ENCODE data around the gene RTN4R.
"Not testable (repeated sequence)": the region's sequence is repeated elsewhere in the genome, so short reads cannot be mapped to it uniquely, and the experiment has no call there.

The RTN4R gene

DNA sequence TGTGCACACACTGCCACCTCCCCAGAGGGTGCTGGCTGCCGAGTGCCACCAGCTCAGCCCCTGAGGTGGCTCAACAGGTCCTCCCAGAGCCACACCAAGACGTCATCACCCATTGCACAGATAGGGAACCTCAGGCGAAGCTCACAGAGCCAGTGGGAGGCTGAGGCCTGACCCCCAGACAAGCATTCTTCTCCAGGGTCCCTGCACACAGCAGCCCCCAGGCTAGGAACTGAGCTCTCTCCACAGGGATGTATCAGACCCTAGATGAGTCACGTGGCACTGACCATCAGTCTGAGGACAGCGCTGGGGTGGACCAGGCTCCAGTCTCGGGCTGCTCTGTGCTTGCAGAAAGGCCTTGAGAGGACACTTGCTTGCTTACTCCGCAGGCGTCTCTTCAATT is 1.6 kb upstream of the RTN4R start:
- peak; percentile 27; the same call in 1 of the 2 replicates for TF ChIP-seq SCRT1 (tag by site-specific recombination; IDR thresholded peaks at IDR 0.05; ENCODE audit: borderline replicate concordance)
- TF ChIP-seq SCRT2 (tag by site-specific recombination; IDR thresholded peaks at IDR 0.05): peak; percentile 78; the same call in 1 of the 2 replicates
- H3K27ac ChIP-seq (ENCODE audit: extremely low read depth, low read depth, low read length); H3K4me3 ChIP-seq (ENCODE audit: low read depth, low read length); POLR2A ChIA-PET; H3K36me3 ChIP-seq (ENCODE audit: control insufficient read depth in 2 of 2, insufficient read depth in 1 of 2, low read length in 2 of 2); H3K4me1 ChIP-seq (ENCODE audit: control insufficient read depth, insufficient read depth, low read length); H3K9me3 ChIP-seq (ENCODE audit: control insufficient read depth, insufficient read depth, low read depth, low read length): not testable (repeated sequence)
- CTCF ChIA-PET: interaction anchor here (0.6 to 1.5 kb wide), 4 partner anchors 32 to 336 kb away, joined by 4 to 5 read pairs (median 4); no protein-coding TSS in a partner anchor

DNA sequence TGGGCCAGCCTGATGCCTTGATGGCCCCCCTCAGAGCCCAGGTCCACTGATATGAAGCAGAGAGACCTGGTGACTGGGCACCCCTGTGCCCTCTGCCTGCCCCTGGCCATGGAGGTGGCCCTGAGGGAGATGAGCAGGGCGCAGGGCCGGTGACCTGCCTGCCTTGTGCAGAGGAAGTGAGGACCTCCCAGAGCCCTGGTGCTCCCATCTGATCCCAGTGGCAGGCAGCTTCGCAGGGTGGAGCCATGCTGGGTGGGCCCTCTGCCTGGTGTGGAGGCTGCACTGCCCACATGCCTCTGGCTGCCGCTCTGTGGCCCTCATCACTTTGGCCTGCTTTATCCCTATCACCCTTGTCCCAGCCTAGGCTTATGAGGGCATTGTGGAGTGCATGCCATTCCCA is 1.1 kb upstream of the RTN4R start:
- H3K4me3 ChIP-seq (ENCODE audit: low read depth, low read length); H3K27ac ChIP-seq (ENCODE audit: extremely low read depth, low read depth, low read length); H3K4me1 ChIP-seq (ENCODE audit: control insufficient read depth, insufficient read depth, low read length); H3K9me3 ChIP-seq (ENCODE audit: control insufficient read depth, insufficient read depth, low read depth, low read length); H3K36me3 ChIP-seq (ENCODE audit: control insufficient read depth in 2 of 2, insufficient read depth in 1 of 2, low read length in 2 of 2); POLR2A ChIA-PET: not testable (repeated sequence)
- CTCF ChIA-PET: interaction anchor here (0.6 to 1.5 kb wide), 3 partner anchors 31 to 336 kb away, joined by 4 to 5 read pairs (median 4); no protein-coding TSS in a partner anchor

DNA sequence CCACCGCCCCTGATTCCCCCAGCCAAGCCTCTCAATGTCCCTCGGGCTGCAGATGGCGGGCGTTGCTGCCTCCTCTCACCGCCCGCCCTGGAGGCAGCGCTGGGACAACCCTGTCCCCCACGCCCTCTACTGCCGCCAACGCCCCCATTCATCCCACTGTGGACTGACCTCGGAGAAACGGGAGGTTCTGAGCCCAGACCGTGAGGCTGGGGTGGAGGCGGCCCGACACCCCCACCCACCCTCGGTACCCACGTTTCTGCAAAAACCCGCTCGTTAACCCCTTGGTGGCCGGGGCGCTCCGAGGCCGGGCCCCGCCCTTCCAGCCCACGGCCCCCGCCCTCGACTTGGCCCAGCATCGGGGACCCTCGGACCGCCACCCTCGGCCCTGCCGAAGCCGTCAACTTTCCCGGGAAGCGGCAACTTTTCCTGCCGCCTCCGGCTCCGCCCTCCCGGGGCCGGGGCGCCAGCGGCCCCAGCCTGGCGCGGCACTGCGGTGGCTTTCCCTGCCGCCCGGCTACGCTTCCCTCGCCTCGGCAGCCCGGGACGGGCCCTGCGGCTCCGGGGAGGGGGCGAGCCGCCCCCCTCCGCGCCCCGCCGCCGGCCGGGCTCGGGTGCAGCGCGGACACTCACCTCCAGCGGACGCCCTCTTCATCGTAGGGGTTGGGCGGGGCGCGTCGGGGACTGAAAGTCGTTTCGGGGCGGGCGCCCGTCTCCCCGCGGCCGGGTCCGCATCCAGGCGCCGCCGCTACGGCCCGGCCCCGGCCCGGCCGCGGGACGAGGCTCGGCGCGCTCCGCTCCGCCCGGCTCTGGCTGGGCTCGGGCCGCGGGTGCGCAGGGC is 458 bp downstream of the RTN4R start:
- H3K4me1 ChIP-seq (ENCODE audit: control insufficient read depth, insufficient read depth, low read length): no peaks in the 10 kb centered on the region
- H3K36me3 ChIP-seq (ENCODE audit: control insufficient read depth in 2 of 2, insufficient read depth in 1 of 2, low read length in 2 of 2): no peaks in the 10 kb centered on the region
- no peaks in the 10 kb centered on the region for H3K9me3 ChIP-seq (ENCODE audit: control insufficient read depth, insufficient read depth, low read depth, low read length)
- POLR2A ChIA-PET: no interaction called here
- peak overlapping the region; percentile 42 for H3K4me3 ChIP-seq (ENCODE audit: low read depth, low read length)
- H3K27ac ChIP-seq (ENCODE audit: extremely low read depth, low read depth, low read length): peak overlapping the region; percentile 65; the same call in 1 of the 2 replicates
- CTCF ChIA-PET: no interaction called here
- TF ChIP-seq KLF1 (tag by site-specific recombination; IDR thresholded peaks at IDR 0.05) (peak; percentile 97), ZFHX2 (tag by site-specific recombination; conservative IDR thresholded peaks at IDR 0.05) (peak; percentile 97), GLIS2 (tag by site-specific recombination; IDR thresholded peaks at IDR 0.05) (peak; percentile 5; the same call in 1 of the 2 replicates), KLF9 (tag by site-specific recombination; IDR thresholded peaks at IDR 0.05; ENCODE audit: low read depth) (peak; percentile 74), HOXD13 (CRISPR knock-in tag; IDR thresholded peaks at IDR 0.05; ENCODE audit: borderline replicate concordance) (no peak), KLF7 (tag by site-specific recombination; IDR thresholded peaks at IDR 0.05; ENCODE audit: borderline replicate concordance) (peak; percentile 65), ZSCAN16 (tag by site-specific recombination; IDR thresholded peaks at IDR 0.05) (no peak), KLF10 (tag by site-specific recombination; IDR thresholded peaks at IDR 0.05) (peak; percentile 48; the same call in 1 of the 2 replicates)
- TF ChIP-seq, protein P1, sequence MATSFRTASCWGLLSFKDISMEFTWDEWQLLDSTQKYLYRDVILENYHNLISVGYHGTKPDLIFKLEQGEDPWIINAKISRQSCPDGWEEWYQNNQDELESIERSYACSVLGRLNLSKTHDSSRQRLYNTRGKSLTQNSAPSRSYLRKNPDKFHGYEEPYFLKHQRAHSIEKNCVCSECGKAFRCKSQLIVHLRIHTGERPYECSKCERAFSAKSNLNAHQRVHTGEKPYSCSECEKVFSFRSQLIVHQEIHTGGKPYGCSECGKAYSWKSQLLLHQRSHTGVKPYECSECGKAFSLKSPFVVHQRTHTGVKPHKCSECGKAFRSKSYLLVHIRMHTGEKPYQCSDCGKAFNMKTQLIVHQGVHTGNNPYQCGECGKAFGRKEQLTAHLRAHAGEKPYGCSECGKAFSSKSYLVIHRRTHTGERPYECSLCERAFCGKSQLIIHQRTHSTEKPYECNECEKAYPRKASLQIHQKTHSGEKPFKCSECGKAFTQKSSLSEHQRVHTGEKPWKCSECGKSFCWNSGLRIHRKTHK (tag by site-specific recombination; IDR thresholded peaks at IDR 0.05): no peak
- TF ChIP-seq, protein P2, sequence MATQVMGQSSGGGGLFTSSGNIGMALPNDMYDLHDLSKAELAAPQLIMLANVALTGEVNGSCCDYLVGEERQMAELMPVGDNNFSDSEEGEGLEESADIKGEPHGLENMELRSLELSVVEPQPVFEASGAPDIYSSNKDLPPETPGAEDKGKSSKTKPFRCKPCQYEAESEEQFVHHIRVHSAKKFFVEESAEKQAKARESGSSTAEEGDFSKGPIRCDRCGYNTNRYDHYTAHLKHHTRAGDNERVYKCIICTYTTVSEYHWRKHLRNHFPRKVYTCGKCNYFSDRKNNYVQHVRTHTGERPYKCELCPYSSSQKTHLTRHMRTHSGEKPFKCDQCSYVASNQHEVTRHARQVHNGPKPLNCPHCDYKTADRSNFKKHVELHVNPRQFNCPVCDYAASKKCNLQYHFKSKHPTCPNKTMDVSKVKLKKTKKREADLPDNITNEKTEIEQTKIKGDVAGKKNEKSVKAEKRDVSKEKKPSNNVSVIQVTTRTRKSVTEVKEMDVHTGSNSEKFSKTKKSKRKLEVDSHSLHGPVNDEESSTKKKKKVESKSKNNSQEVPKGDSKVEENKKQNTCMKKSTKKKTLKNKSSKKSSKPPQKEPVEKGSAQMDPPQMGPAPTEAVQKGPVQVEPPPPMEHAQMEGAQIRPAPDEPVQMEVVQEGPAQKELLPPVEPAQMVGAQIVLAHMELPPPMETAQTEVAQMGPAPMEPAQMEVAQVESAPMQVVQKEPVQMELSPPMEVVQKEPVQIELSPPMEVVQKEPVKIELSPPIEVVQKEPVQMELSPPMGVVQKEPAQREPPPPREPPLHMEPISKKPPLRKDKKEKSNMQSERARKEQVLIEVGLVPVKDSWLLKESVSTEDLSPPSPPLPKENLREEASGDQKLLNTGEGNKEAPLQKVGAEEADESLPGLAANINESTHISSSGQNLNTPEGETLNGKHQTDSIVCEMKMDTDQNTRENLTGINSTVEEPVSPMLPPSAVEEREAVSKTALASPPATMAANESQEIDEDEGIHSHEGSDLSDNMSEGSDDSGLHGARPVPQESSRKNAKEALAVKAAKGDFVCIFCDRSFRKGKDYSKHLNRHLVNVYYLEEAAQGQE (tag by site-specific recombination; IDR thresholded peaks at IDR 0.05): no peak
- TF ChIP-seq, protein P3, sequence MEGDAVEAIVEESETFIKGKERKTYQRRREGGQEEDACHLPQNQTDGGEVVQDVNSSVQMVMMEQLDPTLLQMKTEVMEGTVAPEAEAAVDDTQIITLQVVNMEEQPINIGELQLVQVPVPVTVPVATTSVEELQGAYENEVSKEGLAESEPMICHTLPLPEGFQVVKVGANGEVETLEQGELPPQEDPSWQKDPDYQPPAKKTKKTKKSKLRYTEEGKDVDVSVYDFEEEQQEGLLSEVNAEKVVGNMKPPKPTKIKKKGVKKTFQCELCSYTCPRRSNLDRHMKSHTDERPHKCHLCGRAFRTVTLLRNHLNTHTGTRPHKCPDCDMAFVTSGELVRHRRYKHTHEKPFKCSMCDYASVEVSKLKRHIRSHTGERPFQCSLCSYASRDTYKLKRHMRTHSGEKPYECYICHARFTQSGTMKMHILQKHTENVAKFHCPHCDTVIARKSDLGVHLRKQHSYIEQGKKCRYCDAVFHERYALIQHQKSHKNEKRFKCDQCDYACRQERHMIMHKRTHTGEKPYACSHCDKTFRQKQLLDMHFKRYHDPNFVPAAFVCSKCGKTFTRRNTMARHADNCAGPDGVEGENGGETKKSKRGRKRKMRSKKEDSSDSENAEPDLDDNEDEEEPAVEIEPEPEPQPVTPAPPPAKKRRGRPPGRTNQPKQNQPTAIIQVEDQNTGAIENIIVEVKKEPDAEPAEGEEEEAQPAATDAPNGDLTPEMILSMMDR (tag by site-specific recombination; IDR thresholded peaks at IDR 0.05): peak; percentile 41; the same call in 1 of the 2 replicates
- TF ChIP-seq, protein P4, sequence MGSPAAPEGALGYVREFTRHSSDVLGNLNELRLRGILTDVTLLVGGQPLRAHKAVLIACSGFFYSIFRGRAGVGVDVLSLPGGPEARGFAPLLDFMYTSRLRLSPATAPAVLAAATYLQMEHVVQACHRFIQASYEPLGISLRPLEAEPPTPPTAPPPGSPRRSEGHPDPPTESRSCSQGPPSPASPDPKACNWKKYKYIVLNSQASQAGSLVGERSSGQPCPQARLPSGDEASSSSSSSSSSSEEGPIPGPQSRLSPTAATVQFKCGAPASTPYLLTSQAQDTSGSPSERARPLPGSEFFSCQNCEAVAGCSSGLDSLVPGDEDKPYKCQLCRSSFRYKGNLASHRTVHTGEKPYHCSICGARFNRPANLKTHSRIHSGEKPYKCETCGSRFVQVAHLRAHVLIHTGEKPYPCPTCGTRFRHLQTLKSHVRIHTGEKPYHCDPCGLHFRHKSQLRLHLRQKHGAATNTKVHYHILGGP (tag by site-specific recombination; IDR thresholded peaks at IDR 0.05): no peak
- TF ChIP-seq, protein P5, sequence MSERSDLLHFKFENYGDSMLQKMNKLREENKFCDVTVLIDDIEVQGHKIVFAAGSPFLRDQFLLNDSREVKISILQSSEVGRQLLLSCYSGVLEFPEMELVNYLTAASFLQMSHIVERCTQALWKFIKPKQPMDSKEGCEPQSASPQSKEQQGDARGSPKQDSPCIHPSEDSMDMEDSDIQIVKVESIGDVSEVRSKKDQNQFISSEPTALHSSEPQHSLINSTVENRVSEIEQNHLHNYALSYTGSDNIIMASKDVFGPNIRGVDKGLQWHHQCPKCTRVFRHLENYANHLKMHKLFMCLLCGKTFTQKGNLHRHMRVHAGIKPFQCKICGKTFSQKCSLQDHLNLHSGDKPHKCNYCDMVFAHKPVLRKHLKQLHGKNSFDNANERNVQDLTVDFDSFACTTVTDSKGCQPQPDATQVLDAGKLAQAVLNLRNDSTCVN (tag by site-specific recombination; optimal IDR thresholded peaks at IDR 0.05): peak; percentile 34
- TF ChIP-seq, protein P6, sequence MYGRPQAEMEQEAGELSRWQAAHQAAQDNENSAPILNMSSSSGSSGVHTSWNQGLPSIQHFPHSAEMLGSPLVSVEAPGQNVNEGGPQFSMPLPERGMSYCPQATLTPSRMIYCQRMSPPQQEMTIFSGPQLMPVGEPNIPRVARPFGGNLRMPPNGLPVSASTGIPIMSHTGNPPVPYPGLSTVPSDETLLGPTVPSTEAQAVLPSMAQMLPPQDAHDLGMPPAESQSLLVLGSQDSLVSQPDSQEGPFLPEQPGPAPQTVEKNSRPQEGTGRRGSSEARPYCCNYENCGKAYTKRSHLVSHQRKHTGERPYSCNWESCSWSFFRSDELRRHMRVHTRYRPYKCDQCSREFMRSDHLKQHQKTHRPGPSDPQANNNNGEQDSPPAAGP (tag by site-specific recombination; IDR thresholded peaks at IDR 0.05): peak; percentile 59; the same call in 1 of the 2 replicates

All from HEK293 (cell line).